Measurements from ENCODE around the gene ANGPTL2.

The ANGPTL2 gene

DNA sequence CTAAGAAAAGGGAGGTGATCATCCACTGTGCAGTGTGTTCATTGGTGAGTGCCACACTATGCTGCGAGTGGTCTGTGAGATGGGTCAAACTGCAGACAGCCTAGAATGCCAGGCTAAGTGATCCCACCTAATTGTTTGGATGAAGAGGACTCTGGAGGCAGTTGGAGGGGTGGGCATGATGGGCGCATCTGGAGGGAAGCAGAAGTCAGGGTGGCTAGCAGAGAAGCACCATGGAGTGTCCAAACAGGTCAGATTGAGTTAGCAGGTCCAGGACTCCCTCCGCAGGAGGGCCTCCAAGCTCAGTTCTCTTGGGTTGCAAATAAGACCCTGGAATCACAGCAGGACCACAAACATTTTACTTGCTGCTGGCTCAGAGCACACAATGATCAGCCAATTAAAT lies 19.9 kb upstream of the ANGPTL2 start:
- POLR2A ChIA-PET (ENCODE audit: low non-redundant PET) = no interaction called here
- TF ChIP-seq, protein P1, sequence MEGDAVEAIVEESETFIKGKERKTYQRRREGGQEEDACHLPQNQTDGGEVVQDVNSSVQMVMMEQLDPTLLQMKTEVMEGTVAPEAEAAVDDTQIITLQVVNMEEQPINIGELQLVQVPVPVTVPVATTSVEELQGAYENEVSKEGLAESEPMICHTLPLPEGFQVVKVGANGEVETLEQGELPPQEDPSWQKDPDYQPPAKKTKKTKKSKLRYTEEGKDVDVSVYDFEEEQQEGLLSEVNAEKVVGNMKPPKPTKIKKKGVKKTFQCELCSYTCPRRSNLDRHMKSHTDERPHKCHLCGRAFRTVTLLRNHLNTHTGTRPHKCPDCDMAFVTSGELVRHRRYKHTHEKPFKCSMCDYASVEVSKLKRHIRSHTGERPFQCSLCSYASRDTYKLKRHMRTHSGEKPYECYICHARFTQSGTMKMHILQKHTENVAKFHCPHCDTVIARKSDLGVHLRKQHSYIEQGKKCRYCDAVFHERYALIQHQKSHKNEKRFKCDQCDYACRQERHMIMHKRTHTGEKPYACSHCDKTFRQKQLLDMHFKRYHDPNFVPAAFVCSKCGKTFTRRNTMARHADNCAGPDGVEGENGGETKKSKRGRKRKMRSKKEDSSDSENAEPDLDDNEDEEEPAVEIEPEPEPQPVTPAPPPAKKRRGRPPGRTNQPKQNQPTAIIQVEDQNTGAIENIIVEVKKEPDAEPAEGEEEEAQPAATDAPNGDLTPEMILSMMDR (conservative IDR thresholded peaks at IDR 0.05; ENCODE audit: low read depth) = no peak
- CTCF ChIA-PET = interaction anchor here (0.8 kb wide), 1 partner anchor 20 kb away, joined by 3 read pairs; no protein-coding TSS in a partner anchor
- H3K27ac ChIP-seq = no peak overlapping the region
- DNase-seq (ENCODE audit: low spot score) = no peak

DNA sequence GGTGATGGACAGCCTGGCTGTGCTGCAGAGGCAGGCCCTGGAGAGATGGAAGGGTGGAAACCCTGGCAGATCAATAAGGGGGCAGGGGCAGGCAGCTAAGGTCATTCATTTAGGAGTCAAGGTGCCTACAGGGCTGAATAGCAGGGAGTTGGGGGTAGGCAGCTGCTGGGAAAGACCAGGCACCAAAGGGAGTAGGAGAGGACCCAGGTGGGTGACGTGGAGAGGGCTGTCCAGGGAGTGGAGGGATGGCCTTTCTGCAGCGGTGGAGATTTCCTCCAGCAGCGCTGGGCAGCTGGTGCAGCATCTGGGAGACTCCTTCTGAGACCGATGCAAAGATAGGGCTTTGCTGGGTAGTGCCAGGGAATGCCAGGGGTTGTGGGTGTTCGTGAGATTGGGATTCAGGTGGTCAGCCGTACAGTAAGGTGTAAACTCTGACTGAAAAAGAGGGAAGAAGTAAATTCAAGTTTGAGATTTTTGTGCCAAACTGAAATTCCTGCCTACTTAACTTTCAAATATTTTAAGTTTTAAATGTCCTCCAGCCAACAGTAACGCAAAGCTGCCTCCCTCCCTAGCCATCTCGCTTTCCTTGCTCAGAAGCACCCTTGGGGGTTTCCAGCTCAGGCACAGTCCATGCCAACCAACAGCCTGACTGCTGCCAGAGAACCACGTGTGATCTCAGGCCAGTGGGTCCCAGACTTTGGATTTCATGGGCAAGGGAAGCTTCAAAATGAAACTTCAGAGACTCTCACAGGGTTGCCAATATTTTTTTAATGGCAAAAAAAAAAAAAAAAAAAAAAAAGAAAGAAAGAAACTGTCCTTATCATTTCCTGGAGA lies 18.6 kb upstream of the ANGPTL2 start:
- no peak for DNase-seq (ENCODE audit: low spot score)
- CTCF ChIA-PET = no interaction called here
- H3K27ac ChIP-seq = no peak overlapping the region
- TF ChIP-seq, protein P1 (conservative IDR thresholded peaks at IDR 0.05; ENCODE audit: low read depth) = no peak
- POLR2A ChIA-PET (ENCODE audit: low non-redundant PET) = no interaction called here

DNA sequence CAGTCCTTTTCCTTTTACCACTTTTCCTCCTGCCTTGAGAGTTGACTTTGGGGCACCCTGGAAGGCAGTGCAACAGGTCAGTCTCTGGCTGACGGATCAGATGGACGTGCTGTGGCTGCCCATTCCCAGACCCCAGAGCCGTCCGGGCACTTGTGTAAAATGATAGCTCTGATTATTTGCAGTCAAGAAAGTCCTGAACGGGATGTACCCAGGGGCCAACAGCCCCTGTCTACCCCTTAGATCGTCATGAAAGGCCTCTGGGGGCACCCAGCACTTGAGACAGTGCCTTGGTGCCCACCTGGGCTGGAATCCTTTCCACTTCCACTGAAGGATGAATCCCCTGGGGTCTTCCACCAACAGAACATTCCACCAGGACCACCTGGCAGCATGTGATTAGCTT lies 17.7 kb upstream of the ANGPTL2 start:
- ChIA-PET POLR2A (ENCODE audit: low non-redundant PET) (no interaction called here), CTCF (no interaction called here)
- TF ChIP-seq, protein P1 (conservative IDR thresholded peaks at IDR 0.05; ENCODE audit: low read depth) = no peak
- DNase-seq (ENCODE audit: low spot score) = no peak
- no peak overlapping the region for H3K27ac ChIP-seq

DNA sequence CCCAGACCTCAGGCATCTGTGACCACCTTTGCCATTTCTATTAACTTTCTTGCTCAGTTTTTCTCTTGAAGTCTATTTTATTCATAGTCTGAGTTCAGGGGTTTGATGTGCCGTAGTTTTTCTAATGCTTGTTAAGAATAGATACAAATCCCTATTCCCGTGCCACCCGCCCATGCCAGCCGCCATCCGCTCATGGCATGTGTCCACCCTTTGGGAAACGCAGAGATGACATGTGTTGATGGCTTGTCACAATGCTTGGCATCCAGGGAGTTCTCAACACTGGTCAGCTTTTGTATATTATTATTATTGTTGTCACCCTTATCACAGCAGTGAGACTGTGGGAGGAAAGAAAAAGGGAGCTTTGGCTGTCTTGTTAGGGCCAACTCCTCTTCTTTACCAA lies 17.3 kb upstream of the ANGPTL2 start:
- ChIA-PET POLR2A (ENCODE audit: low non-redundant PET) (no interaction called here), CTCF (interaction anchor here (0.6 to 0.7 kb wide), 2 partner anchors 51 to 59 kb away, joined by 3 read pairs; no protein-coding TSS in a partner anchor)
- DNase-seq (ENCODE audit: low spot score) = no peak

DNA sequence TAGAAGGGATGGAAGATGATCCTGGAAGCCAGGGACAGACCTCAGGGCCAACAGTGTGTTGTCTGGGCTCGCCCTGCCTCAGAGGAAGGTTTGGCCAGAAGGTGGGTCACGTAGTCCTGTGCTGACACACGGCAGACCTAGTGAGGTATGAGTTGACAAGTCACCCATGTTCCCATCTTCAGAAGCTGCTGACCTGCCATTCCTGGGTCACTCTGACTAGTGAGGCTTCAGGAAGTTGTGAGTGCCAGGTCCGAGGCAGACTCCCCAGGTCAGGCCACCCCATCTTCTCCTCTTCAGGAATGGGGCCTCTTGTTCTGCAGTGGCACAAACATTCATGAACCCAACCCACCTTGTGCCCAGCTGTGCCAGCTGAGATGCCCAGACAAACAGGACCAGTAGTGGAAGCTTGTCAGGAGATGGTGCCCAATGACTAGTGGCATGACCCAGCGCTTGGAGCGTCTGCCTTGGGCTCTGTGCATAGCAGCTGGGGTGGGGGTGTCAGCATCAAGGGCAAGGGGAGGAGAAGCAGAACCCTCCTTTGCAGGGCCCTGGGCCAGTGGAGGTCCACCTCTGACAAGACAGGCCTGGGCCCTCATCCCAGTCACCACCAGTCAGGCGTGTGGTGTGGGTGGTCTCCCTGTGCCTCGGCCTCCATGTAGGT lies 16.8 kb upstream of the ANGPTL2 start:
- DNase-seq (ENCODE audit: low spot score) = no peak
- POLR2A ChIA-PET (ENCODE audit: low non-redundant PET) = no interaction called here
- CTCF ChIA-PET = interaction anchor here (0.6 to 0.7 kb wide), 2 partner anchors 50 to 59 kb away, joined by 3 read pairs; no protein-coding TSS in a partner anchor
- H3K27ac ChIP-seq = no peak overlapping the region
- TF ChIP-seq, protein P1 (conservative IDR thresholded peaks at IDR 0.05; ENCODE audit: low read depth) = no peak

More for the DNA sequence above, 17.3 kb upstream of the ANGPTL2 start:
- TF ChIP-seq, protein P1 (conservative IDR thresholded peaks at IDR 0.05; ENCODE audit: low read depth) = no peak
- no peak overlapping the region for H3K27ac ChIP-seq

DNA sequence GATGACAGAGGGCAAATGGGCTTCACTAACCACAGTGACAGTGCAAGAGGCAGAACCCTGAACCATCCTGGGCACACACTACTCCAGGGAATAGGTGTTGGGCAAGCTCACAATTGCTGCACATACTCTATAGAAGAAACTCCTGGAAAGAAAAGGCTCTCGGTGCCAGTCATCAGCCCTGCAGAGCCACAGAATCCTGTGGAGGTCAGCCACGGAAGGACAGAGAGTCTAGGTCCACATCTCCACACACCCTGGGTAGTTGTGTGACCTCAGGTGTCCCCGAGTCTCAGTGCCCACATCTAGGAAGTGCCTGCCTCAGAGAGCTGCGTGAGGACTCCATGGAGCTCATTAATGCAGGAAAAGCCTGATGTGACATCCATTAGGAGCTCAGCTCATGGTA lies 16.0 kb upstream of the ANGPTL2 start:
- CTCF ChIA-PET = interaction anchor here (1.2 kb wide), 1 partner anchor 8 kb away, joined by 3 read pairs; no protein-coding TSS in a partner anchor
- TF ChIP-seq, protein P1 (conservative IDR thresholded peaks at IDR 0.05; ENCODE audit: low read depth) = no peak
- no peak overlapping the region for H3K27ac ChIP-seq
- POLR2A ChIA-PET (ENCODE audit: low non-redundant PET) = no interaction called here
- DNase-seq (ENCODE audit: low spot score) = no peak

All from RWPE1 (cell line).